ENCODE measurements around the gene NUDCD3. TPM values are rescaled to one million over a fixed set of nuclear protein-coding genes. Genes with fewer than 3 reads are reported as not detected.

The NUDCD3 gene
- total and polyA plus RNA-seq, 7 donors: 34.6 to 140 (median 97.7) TPM

GRCh38 chr7:44391746-44392617 lies 98.5 kb downstream of the NUDCD3 start:
- TF ChIP-seq CTCF (IDR thresholded peaks at IDR 0.05): no peak
- WGBS, 3 donors: 95 to 97% (median 96%) methylated on average over 11 of the region's 11 CpGs
- H3K36me3 ChIP-seq (ENCODE audit: insufficient read depth in 1 of 2, low read depth in 1 of 2): peaks cover 3 to 65% of the 10 kb centered on the region in 2 donors
- H3K27ac ChIP-seq: no peak overlapping the region
- no peak for DNase-seq
- H3K4me1 ChIP-seq: peaks cover 9% of the 10 kb centered on the region
- H3K4me3 ChIP-seq: no peak overlapping the region
- H3K27me3 ChIP-seq (ENCODE audit: insufficient read depth in 3 of 3, low read length in 2 of 3): no peaks in the 10 kb centered on the region
- no peaks in the 10 kb centered on the region for H3K9me3 ChIP-seq
- ATAC-seq: no peak
- intact Hi-C loops (cut with DNase I): no loop called here

GRCh38 chr7:44391171-44391570 lies 99.3 kb downstream of the NUDCD3 start:
- DNase-seq (no peak), ATAC-seq (no peak)
- Histone ChIP-seq H3K27ac (no peak overlapping the region), H3K4me1 (peaks cover under 1% of the 10 kb centered on the region), H3K9me3 (no peaks in the 10 kb centered on the region), H3K4me3 (no peak overlapping the region), H3K36me3 (ENCODE audit: insufficient read depth in 1 of 2, low read depth in 1 of 2) (peaks cover 3 to 65% of the 10 kb centered on the region in 2 donors), H3K27me3 (ENCODE audit: insufficient read depth in 3 of 3, low read length in 2 of 3) (no peaks in the 10 kb centered on the region)
- no peak for TF ChIP-seq CTCF (IDR thresholded peaks at IDR 0.05)
- 88 to 95% (median 90%) methylated on average over 10 of the region's 10 CpGs for WGBS, 3 donors
- intact Hi-C loops (cut with DNase I): no loop called here

GRCh38 chr7:44390701-44391100 lies 99.8 kb downstream of the NUDCD3 start:
- ATAC-seq (no peak), DNase-seq (no peak)
- Histone ChIP-seq H3K4me3 (no peak overlapping the region), H3K4me1 (no peaks in the 10 kb centered on the region), H3K27ac (no peak overlapping the region), H3K36me3 (ENCODE audit: insufficient read depth in 1 of 2, low read depth in 1 of 2) (peaks cover 6 to 66% of the 10 kb centered on the region in 2 donors), H3K27me3 (ENCODE audit: insufficient read depth in 3 of 3, low read length in 2 of 3) (no peaks in the 10 kb centered on the region), H3K9me3 (no peaks in the 10 kb centered on the region)
- WGBS, 3 donors: 84 to 85% (median 85%) methylated on average over 2 of the region's 2 CpGs
- TF ChIP-seq CTCF (IDR thresholded peaks at IDR 0.05): no peak
- intact Hi-C loops (cut with DNase I): no loop called here

- 87 to 91% (median 87%) methylated on average over 14 of the region's 14 CpGs for WGBS, 3 donors
- no peak for ATAC-seq
- H3K36me3 ChIP-seq (ENCODE audit: insufficient read depth in 1 of 2, low read depth in 1 of 2): peaks cover 6 to 68% of the 10 kb centered on the region in 2 donors
- intact Hi-C loops (cut with DNase I): no loop called here
- no peak for DNase-seq
- H3K4me1 ChIP-seq: peaks cover 13% of the 10 kb centered on the region
- no peak for TF ChIP-seq CTCF (IDR thresholded peaks at IDR 0.05)
- no peaks in the 10 kb centered on the region for H3K9me3 ChIP-seq
- no peak overlapping the region for H3K4me3 ChIP-seq
- H3K27ac ChIP-seq: no peak overlapping the region
- H3K27me3 ChIP-seq (ENCODE audit: insufficient read depth in 3 of 3, low read length in 2 of 3): no peaks in the 10 kb centered on the region
Measured at GRCh38 chr7:44388089-44388970, 102.1 kb downstream of the NUDCD3 start.

Measured in psoas muscle (tissue), 8 donors.